ENCODE data around the gene DBN1.
A peak's percentile ranks its signal among the peaks of the same experiment; 100 is the strongest.

The DBN1 gene

DNA sequence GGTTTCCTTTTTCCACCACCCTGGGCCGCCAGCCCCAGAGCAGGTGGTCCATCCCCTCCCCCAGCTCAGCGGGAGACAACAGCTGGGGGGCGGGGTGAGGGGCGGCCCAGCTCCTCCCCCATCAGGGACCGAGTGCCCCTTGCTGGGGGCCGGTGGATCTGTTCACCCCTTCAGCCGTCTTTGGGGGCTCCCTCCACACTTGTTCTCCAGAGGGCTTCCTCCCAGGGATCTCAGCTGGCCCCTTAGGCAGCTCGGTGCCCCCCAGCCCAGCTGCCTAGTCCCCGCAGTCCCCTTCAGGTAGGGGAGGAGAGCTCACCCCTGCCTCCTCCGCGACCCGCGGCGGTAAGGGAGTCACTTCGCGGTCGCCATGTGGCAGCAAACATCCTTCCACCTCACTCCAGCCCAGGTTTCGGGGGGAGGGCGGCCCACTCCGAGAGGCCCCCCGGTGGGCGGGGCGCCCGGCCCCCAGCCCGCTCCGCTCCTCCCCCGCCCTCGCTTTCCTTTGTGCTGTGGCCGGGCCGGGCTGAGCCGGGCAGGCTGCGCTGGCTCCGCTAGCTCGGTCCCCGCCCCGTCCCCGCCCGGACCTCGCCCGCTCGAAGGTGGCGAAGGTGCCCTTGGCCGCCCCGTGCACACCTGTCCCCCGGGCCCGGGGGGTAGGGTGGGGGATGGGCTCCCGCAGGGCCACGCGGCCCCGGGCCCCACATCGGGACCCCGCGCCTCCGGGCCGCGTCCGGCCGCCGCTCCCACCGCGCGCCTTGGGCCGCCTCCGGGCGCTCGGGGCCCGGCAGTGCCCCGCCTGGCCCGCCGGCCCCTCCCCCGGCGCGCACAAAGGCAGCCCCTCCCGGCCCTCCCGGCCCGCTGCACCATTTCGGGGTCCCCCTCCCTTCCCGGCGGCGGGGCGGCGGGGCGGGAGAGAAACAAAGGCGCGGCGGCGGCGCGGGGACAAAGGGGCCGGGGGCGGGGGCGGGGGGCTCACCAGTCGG lies 683 bp downstream of the DBN1 start:
- peak; percentile 40 for DNase-seq

DNA sequence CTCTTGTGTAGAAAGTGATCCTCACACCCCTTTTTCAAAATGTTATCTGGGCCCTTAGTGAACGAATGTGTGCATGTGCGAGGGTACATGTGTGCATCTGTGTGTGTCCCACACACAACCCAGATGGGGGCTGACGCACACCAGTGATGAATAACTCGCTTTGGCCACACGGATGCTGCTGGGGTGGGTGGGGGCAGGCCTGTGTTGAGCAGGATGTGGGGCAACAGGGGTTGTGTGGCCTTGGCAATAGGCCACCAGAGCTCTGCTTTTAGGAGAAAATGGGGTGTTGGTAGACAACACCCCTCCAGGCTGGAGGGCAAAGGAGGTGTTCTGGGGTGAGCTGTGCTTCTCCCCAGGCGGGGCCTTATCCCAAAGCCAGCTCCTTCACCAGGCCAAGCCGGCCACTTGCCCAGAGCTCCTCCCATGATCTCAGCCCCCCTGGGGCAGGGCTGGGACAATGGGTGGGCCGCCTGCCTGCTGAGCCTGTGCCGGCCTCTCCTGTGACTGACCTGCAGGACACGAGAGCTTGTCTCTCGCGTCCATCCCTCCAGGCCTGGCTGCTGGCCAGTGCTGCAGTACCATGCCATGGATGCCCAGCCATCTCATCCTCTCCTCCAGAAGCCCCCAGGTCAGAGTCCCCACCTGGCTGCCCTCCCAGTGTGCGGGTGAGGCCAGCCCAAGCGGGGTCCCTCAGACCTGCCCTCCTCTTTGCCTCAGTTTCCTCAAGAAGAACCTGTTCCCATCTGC lies 1.7 kb downstream of the DBN1 start:
- no peak for DNase-seq

DNA sequence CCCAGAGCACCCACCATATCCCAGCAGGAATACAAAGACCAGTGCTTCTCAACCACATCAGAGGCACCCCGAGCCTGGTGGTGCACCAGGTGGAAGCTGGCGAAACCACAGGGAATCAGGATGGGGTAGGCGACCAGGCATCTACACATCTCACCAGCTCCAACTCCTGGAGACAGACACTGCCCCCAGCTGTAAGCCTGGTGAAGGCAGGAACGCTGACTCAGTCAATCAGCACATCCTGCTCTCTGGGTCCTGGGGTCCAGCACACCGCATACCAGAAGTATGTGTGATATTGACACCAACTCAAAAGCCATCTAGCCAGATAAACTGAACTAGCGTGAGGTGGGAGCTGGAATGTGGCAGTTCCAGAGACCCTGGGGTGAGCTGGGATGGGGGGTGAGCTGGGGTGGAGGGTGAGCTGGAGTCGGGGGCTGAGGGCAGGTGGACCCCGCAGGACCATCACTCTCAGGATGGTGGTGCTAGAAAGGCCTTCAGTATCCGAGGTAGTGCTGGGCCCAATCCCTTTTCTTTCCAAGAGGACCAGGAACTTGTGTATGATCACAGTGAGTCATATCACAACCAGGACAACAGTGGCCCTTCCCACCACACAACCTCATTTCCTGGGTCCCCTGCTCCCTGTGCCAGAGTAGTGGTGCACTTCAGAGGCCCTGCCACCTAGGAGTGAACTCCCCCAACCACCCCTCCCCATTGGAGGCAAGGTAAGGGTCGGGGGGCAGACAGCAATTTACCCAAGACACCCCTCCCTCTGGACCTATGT lies 2.5 kb downstream of the DBN1 start:
- no peak for DNase-seq

DNA sequence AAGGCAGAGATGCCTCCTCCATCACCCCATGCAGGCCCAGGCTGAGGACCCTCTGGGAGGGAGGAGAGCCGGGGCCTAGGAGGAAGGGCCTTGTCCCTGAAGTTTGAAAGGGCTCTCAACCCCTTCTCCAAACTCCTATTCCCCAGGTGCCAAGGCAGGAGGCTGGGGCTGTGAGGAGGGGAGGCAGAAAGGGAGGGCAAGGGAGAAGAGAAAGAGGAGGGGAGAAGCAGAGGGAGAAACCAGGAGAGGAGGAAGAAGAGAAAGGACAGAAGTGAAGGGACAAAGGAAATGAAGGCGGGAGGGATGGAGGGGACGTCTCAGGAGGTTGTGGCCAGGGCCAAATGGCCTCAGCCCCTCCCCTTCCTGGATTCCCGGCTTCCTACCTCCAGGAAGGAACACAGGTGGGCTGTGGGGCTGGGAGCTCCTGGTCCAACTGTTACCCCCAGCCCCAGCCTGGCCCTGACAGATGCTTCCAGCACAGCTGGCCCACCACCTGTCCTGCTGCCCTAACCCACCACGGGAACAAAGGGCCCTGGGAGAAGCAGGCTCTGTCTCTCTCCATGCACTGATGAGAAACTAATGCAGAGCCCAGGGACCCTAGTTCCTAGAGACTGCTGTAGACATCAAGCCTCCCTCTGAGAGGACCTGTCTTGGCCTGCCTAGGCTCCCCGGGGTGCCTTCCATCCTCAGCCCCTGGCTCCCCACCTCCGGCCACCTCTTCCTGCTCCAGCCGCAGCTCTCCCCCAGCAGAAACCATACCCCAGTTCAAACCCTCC lies 3.5 kb downstream of the DBN1 start:
- no peak for DNase-seq

DNA sequence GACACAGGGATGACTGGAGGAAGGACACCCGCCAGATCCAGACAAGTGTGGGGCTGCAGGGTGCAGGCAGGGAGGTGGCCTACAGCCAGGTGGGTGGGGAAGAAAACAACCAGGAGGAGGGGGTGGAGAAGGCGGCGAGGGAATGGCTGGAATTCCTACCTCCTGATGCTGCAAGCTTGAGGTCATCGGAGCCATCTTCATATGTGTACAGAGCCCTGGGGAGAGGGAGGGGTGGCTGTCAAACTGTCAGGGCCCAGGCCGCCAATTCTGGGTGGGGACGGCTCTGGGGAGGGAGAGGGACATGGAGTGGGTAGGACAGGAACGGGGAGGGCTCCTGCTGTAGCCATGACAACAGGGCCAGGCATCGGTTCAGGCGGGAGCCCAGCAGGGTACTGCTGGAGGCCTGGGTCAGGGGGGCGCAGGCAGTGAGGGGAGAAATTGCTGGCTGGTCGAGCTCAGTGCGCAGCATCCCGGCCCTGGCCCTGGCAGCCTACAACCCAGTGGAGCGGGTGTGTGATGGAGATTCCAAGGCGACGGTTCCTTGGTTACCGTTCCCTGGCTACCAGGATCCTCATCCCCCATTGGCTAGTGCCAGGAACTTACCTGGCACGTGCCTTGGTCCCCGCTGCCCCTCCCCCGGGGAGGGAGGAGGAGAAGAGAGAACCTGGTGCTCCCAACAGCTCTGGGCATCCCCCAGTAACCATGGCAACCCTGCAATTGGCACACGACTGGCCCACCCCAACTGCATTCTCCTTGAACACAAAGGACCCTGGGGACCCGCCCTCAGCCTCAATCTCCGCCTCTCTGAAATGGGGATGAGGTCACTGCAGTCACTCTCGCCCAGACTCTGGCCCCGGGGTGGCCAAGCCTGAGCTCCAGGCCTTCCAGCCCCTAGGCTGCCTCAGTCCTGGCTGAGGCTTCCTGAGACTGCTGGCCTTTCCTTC lies 4.5 kb downstream of the DBN1 start:
- DNase-seq: no peak

DNA sequence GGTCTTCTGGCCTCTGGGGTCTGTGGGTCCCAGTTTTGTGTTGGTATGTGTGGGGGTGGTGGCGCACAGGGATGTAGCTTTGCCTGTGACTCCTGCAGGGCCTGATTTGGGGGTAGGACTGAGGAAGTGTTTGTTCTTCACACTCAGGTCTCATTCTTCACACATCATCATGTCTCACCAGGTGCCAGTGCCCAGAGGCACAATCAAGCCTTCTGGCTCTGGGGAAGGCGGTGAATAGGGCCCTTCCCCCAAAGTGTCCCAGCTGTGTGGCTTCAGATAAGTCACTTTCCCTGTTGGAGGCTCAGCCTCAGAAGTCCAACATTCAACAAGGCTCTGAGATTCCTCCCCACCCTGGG lies 5.1 kb downstream of the DBN1 start:
- DNase-seq: no peak

DNA sequence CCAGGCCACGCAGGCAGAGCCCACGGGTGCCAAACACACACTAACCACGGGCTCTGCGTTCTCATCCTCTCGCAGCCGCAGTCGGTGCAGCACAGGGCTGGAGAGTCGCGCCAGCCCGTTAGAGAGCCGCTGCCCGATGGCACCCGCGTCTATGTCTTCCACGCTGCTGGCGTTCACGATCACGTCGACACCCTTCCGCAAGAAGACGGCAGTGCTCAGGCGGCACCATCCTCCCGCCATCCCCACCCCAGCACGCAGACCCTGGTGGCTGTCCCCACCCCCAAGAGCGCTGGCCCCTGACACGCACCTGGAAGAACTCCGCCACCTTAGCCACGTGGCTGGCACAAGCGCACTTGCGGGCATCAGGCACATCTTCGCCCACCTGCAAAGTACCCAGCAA lies 6.0 kb downstream of the DBN1 start:
- DNase-seq: no peak

DNA sequence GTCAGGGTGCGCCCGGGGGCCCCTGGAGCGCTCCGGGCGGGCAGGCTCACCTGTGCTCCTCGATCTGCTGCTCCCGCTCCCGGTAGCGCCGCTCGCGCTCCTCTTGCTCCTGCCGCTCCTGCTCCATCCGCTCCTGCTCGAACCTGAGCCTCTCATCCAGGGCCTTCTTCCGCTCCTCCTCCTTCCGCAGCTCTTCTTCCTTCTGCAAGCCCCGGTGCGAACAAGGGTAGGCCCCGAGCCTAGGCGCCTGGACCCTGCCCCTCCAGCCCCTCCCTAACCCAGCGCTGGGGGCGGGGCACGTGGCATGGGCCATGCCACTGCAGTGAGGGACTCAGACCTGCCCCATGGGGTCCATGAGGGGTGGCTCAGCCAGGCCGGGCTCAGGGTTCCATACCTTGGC lies 6.6 kb downstream of the DBN1 start:
- DNase-seq: no peak

DNA sequence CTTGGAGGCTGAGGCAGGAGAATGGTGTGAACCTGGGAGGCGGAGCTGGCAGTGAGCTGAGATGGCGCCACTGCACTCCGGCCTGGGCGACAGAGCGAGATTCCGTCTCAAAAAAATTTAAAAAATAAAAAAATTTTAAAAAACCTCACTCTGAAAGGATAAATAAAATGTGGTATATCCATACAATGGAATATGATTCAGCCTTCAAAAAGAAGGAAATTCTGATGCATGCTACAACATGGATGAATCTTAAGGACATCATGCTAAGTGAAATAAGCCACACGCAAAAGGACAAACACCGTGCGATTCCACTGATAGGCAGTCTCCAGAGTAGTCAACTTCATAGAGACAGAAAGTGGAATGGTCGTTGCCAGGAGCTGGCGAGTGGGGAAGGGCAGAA lies 8.4 kb downstream of the DBN1 start:
- no peak for DNase-seq

DNA sequence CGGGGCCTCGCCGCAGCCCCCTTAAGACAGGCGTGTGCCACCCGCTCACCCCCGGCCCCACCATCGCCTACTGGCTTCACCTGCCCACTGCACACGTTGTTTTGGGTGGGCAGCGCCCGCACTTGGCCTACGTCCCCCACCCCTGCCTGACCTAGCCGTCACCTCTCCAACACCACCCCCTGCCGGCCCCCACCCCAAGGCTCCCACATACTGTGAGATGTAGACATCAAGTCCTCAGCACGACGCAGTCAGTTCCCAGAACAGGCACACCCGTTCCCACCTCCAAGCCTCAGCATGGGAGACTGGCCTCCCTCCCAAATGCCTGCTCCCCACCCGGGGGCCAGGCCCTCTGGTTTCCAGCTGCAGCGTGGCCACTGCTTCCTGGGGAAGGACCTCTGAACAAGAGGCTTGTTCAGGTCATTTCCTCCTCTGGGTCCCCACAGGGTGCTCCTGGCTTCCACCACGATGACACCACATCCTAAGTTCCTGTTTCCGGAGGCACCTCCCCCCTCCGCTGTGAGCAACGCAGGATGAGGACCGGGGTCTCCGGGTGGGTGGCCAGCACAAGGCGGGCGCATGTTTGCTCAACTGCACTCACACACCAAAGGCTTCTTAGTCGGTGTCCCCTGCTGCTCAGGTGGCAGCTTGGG lies 11.3 kb downstream of the DBN1 start:
- DNase-seq: no peak

DNA sequence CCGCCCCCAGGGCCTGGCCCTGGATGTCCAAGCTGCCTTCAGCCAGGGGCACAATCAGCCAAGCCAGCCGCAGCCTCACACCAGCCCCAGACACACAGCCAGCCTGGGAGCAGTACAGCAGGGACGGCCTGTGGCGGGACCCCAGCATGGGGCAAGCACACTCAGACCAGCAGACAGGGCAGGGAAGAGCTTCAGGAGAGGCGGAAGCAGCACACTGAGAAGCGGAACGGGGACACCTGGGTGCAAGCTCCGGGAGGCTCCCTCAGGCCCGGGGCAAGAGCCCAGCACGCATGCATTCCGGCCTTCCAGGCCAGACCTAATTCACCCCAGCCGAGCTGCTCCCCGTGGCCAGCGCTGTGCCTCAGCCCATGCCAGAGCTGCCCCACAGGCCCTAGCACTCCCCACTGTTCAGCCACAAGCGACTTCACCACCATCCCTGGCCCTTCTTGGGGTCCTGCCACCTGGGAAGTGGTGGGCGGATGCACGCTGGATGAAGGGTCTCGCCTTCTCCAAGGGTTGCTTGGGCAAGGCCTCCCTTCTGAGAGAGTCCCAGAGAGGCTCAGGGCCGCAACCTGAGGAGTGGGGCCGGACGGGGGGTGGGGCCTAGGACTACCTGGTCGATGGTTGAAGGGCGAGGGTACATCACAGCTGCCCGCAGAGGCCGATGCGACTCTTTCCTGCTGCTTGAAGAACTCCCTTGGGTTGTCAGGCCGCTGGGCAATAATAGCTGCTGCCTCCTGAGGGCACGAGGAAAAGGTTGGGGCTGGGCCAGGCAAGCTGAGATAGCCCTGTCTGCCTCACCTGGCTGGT lies 13.4 kb downstream of the DBN1 start:
- no peak for DNase-seq

DNA sequence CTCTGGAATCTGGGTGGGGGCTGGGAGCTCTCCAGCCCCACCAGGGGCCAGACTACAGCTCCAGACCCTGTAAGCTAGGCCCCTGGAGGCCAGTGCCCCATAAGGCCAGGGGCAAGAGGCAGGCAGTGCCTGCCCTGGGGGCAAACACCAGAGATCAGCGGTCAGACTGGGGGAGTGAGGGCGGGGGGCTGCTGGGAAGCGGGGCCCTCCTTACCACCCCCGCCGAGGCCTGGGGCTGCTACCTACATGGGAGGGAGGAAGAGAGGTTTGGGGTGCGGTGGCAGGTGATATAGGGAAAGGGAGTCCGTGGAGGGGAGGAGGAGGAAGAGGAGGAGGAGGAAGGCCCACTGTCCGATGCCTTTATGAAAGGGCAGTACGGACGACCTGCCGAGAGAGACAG lies 14.1 kb downstream of the DBN1 start:
- DNase-seq: no peak

DNA sequence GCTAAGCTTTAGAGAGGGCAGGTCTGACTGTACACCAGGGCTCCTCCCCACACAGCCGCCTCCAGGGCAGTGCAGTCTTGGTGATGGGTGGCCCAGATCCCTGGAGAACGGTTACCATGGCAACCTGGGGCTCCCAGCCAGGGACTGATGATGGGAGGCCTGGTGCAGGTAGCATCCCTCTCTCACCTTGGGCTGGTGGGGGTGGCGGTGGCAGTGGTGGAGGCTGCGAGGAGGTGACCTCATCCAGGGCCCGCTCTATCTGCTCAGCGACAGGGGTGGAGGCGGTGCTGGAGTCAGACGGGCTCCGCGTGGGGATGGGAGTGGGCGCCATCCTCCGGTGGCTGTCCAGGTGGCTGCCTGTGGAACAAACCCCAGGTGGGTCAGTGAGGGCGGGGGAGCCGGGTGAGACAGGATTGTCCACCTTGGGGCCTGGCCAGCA lies 14.5 kb downstream of the DBN1 start:
- no peak for DNase-seq

DNA sequence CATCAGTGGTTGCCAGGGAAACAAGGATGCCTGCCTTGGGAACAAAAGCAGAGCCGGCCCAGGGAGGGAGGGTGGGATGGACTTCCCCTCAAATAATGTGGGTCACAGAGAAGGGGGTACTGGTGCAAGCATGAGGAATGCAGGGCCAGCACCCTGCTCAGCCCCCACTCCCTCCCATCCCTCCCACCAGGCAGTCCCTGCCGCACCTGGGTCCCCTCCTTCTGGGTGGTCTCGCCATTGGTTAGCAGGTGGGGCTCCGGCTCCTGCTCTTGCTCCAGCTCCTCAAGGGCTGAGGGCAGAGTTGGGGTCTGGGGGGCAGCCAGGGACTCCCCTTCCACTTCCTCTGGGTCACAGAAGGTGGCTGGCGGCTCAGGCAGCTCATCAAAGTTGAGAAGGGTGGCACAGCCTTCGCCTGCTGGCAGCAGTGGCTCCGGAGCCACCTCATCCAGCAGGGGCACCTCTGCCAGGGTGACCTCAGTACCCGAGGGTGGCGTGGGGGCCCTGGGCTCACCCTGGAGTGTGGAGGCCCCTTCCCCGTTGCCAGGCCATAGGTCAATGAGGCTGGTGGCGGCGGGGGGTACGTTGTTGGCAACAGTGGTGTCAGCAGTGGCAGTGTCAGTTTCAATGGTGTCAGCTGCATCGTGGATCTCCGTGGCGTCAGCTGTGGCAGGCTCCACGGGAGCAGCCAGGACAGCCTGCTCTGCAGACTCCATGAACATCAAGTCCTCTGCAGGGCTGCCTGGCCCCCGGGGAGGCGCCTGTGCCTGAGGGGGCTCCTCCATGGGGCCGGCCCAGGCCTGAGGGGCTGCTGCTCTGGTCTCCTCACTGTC lies 15.4 kb downstream of the DBN1 start:
- no peak for DNase-seq

DNA sequence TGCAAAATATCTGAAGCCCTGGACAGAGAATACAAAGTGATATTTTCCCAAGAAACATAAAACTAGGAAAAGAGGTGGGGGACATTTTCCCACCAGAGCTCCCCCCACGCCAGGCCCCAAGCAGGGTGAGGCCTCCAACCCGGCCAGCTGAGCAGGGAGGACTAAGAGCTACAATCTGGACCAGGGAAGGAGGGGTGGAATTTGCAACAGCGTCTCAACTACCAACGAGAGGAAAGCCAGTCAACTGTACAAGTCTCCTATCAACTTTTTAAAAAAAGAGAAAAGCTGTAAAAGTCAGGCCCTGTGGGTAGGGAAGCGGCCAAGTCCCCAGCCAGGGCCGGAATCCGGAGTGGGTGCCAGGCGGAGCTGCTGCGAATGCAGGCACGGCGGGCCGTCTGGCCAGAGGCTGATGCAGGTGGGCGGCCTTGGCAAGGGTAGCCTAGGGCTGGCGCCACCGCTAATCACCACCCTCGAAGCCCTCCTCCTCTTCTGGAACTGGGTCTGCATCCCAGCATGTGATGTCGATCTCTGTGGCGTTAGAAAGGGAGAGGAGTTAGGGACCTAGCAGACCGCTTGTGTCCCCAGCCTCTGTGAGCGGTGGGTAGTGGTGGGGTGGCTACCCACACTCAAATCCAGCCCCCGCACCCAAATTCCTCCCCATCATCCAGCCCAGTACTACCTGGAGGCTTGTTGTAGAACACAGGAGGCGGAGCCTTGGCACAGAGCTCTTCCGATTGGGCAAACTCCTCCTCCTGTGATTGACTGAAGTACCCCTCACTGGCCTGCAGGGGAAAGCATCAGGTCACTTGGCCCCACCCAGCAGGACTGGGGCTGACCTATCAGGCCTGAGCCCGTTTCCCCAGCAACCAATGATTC lies 16.2 kb downstream of the DBN1 start:
- DNase-seq: peak; percentile 77

DNA sequence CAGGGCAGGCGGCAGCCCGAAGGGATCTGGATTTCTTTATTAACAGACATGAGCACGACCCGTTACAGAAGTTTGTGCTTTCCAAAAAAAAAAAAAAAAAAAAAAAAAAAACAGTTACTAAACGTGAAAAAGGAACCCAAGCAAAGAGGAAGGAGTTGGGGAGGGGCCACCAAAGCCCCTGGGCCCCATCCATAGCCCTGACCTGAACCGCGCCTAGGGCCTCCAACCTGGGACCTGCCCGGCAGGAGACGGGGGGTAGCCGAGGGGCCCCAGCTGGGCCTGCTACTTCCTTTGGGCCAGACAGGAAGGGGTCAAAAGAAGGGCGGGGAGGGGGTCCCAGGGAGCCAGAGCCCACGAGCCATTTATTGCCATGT lies 16.9 kb downstream of the DBN1 start:
- no peak for DNase-seq

DNA sequence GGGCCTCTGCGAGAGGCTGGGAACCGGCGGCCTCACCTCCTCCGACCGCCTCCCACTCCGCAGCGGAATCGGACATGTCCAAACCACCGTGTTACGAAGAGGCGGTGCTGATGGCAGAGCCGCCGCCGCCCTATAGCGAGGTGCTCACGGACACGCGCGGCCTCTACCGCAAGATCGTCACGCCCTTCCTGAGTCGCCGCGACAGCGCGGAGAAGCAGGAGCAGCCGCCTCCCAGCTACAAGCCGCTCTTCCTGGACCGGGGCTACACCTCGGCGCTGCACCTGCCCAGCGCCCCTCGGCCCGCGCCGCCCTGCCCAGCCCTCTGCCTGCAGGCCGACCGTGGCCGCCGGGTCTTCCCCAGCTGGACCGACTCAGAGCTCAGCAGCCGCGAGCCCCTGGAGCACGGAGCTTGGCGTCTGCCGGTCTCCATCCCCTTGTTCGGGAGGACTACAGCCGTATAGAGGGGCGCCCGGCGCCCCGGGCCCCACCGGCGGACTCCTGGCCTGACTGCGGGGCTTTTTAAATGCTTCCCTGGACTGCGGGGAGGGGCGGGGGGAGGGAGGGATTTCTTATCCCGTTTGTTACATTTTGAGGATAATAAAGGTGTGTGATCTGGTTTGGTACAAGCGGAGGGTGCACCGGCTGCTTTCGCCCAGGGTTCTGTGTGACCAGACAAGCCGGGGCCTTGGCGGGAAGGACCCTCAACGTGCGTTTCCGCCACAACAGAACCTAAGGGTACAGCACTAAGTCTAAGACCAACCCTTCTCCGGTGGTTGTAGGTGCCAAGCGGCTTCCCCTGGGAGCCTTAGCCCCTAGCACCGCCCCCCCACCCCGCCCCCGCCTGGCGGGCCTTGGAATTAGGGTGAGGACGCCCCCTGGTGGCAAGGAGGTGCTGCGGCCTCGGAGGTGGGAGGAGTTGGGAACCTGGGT lies 17.5 kb downstream of the DBN1 start:
- DNase-seq: peak; percentile 95

Data from activated CD4-positive, alpha-beta T cell treated with anti-CD3 and anti-CD28 coated beads, Interleukin-2, amount 50 U/mL, for 16 hours (primary cell).